Raji (cell line): ENCODE measurements around the gene UBE2D3.

Experiments
- POLR2A ChIP-seq: IDR thresholded peaks from 2 replicates; pipeline ENCODE4 v1.6.1; 2011; ENCODE audit warnings: low read depth, low read length, control low read depth; ENCODE audit not compliant: insufficient read depth

Gene UBE2D3

DNA sequence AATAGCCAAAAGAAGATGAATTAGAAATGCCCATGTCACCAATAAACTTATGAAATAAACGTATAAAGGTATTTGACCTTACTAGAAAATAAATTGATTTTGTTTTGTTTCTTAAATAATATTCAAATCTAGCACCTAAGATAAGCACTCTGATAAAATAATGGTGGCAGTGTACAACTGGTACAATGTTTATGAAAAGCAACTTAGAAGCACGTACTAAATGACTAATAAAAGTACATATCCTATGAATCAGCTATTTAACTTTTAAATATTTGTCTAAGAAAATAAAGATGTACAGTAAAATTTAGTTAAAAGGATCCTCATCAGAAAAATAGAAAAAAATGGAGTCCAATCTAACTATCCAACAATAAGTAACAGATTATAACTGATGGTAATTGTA lies 73.3 kb downstream of the UBE2D3 start:
- no peak for TF ChIP-seq POLR2A

- TF ChIP-seq POLR2A = no peak
These were observed 75.4 kb downstream of the UBE2D3 start for GRCh38 chr4:102751941-102752340.
